Suprapubic skin (tissue), 4 donors: Measurements from ENCODE around the gene IL4R. TPM values are rescaled to one million over a fixed set of nuclear protein-coding genes. Genes with fewer than 3 reads are reported as not detected.
A peak's percentile ranks its signal among the peaks of the same experiment; 100 is the strongest.

Source experiments
- DNase-seq, 2 donors: peaks; one replicate each; pipeline ENCODE4 v3.0.0-alpha.2; 2019; ENCODE audit warnings: low spot score in 2 of 2
- H3K27ac ChIP-seq: fragments of 200-600 bp; sonication (generic); one replicate; pipeline ENCODE4 v1.5.1; 2019
- H3K27me3 ChIP-seq: fragments of 200-600 bp; sonication (generic); one replicate; pipeline ENCODE4 v1.5.1; 2019
- H3K36me3 ChIP-seq: fragments of 200-600 bp; sonication (generic); one replicate; pipeline ENCODE4 v1.5.1; 2019
- H3K4me1 ChIP-seq: fragments of 200-600 bp; sonication (generic); one replicate; pipeline ENCODE4 v1.5.1; 2019
- H3K4me3 ChIP-seq: fragments of 200-600 bp; sonication (generic); one replicate; pipeline ENCODE4 v1.5.1; 2019; ENCODE audit warnings: mild to moderate bottlenecking
- H3K9me3 ChIP-seq: fragments of 200-600 bp; sonication (generic); one replicate; pipeline ENCODE4 v1.5.1; 2019
- CTCF ChIP-seq, 2 donors: fragments of 200-600 bp in 1 of 2; fragments of 450-650 bp in 1 of 2; sonication (generic) in 1 of 2; IDR thresholded peaks; one replicate each; pipeline ENCODE4 v1.5.1; 2016 to 2019; ENCODE audit warnings: antibody characterized with exemption in 2 of 2, mild to moderate bottlenecking in 1 of 2, moderate library complexity in 1 of 2
- EP300 ChIP-seq: sonication (generic); formaldehyde crosslinking; IDR thresholded peaks from one replicate; pipeline ENCODE4 v1.6.1; 2017; ENCODE audit warnings: antibody characterized with exemption
- POLR2A ChIP-seq, 2 donors: fragments of 450-650 bp; IDR thresholded peaks; one replicate each; pipeline ENCODE4 v1.6.1; 2017; ENCODE audit warnings: antibody characterized with exemption in 2 of 2, mild to moderate bottlenecking in 2 of 2, moderate library complexity in 2 of 2
- POLR2AphosphoS5 ChIP-seq, 3 donors: sonication (generic); formaldehyde crosslinking; IDR thresholded peaks; one replicate each; pipeline ENCODE4 v1.6.1; 2017; ENCODE audit warnings: antibody characterized with exemption in 3 of 3
- WGBS: methylation state at CpG from one replicate; pipeline ENCODE4 v1.1.5; 2018; 5-methylcytosine and 5-hydroxymethylcytosine counted together
- total RNA-seq, 4 donors: library from RNA; depleted of rRNA; stranded (reverse); fragments of >200 nt; gene quantifications; one replicate each; pipeline ENCODE4 v1.1.0, GENCODE V29; 2016

The IL4R gene
- total RNA-seq, 4 donors from 2014 or later, result 27.2 to 32.8 (median 30.5) TPM

GRCh38 chr16:27304881-27305745 lies 8.7 kb upstream of the IL4R start:
- DNase-seq, result peak in 1 of 2 donors; percentile 15
- Histone ChIP-seq H3K4me1 (peaks cover 5% of the 10 kb centered on the region), H3K36me3 (no peaks in the 10 kb centered on the region), H3K27me3 (no peaks in the 10 kb centered on the region), H3K9me3 (no peaks in the 10 kb centered on the region), H3K4me3 (no peak overlapping the region), H3K27ac (no peak overlapping the region)
- no peak for TF ChIP-seq EP300
- TF ChIP-seq POLR2AphosphoS5 (IDR thresholded peaks at IDR 0.05), result no peak
- TF ChIP-seq CTCF (IDR thresholded peaks at IDR 0.05), result no peak
- no peak for TF ChIP-seq POLR2A (IDR thresholded peaks at IDR 0.05)
- 68% methylated on average over 5 of the region's 5 CpGs for WGBS

GRCh38 chr16:27305839-27306442 lies 7.8 kb upstream of the IL4R start:
- Histone ChIP-seq H3K4me1 (peaks cover 5% of the 10 kb centered on the region), H3K27me3 (no peaks in the 10 kb centered on the region), H3K36me3 (no peaks in the 10 kb centered on the region), H3K4me3 (no peak overlapping the region), H3K9me3 (no peaks in the 10 kb centered on the region), H3K27ac (no peak overlapping the region)
- no peak for TF ChIP-seq EP300
- TF ChIP-seq POLR2A (IDR thresholded peaks at IDR 0.05), result no peak
- TF ChIP-seq POLR2AphosphoS5 (IDR thresholded peaks at IDR 0.05), result no peak
- TF ChIP-seq CTCF (IDR thresholded peaks at IDR 0.05), result no peak
- DNase-seq, result peak; percentile 18 to 32
- WGBS, result 93% methylated on average over 9 of the region's 9 CpGs

- no peak overlapping the region for H3K4me3 ChIP-seq
- H3K27ac ChIP-seq, result no peak overlapping the region
- no peak for DNase-seq
- WGBS, result 93% methylated on average over 1 of the region's 1 CpG
- H3K27me3 ChIP-seq, result no peaks in the 10 kb centered on the region
- no peaks in the 10 kb centered on the region for H3K36me3 ChIP-seq
- H3K9me3 ChIP-seq, result no peaks in the 10 kb centered on the region
- no peak for TF ChIP-seq EP300
- no peak for TF ChIP-seq POLR2AphosphoS5 (IDR thresholded peaks at IDR 0.05)
- TF ChIP-seq CTCF (IDR thresholded peaks at IDR 0.05), result no peak
- TF ChIP-seq POLR2A (IDR thresholded peaks at IDR 0.05), result no peak
- H3K4me1 ChIP-seq, result peaks cover 10% of the 10 kb centered on the region
Measured at GRCh38 chr16:27308792-27309191, 5.0 kb upstream of the IL4R start.

- TF ChIP-seq CTCF (IDR thresholded peaks at IDR 0.05) (no peak), EP300 (no peak), POLR2A (IDR thresholded peaks at IDR 0.05) (no peak), POLR2AphosphoS5 (IDR thresholded peaks at IDR 0.05) (no peak)
- peak; percentile 7 to 38 for DNase-seq
- no peak overlapping the region for H3K4me3 ChIP-seq
- WGBS, result 80% methylated on average over 16 of the region's 16 CpGs
- H3K4me1 ChIP-seq, result peaks cover 22% of the 10 kb centered on the region
- no peaks in the 10 kb centered on the region for H3K27me3 ChIP-seq
- no peak overlapping the region for H3K27ac ChIP-seq
- no peaks in the 10 kb centered on the region for H3K36me3 ChIP-seq
- H3K9me3 ChIP-seq, result no peaks in the 10 kb centered on the region
Measured at GRCh38 chr16:27310576-27311447, 3.0 kb upstream of the IL4R start.
